Measurements from ENCODE around the gene KIF3B. TPM values are rescaled to one million over a fixed set of nuclear protein-coding genes. Genes with fewer than 3 reads are reported as not detected.

Gene KIF3B
- total RNA-seq, 2 experiments from 2014 or later = 25.4 to 25.7 TPM

DNA sequence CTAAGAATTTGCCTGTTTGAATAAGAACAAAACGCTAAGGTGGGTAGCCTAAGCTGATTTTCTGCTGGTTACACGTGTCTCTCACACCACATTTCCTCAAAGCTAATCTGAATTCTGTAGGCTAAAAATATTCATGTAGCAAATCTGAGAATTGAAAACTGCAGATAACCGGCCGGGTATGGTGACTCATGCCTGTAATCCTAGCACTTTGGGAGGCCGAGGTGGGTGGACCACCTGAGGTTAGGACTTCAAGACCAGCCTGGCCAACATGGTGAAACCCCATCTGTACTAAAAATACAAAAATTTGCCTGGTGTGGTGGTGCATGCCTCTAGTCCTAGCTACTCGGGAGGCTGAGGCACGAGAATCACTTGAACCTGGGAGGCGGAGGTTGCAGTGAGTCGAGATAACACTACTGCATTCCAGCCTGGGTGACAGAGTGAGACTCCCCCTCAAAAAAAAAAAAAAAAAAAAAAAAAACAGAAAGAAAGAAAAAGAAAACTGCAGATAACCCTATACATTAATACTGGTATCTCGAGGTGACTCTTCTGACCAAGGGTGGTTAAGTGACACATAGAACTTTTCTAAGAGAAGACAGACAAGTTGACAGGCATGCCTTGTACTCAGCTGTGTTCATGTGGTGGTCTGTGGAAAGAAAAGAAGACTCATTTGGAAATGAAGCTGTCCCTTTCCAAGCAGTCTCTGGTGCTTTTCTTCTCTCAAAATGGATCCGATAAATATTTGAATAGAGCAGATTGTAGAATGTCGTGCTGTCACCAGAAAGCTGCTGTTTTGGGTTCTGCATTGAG lies 55.9 kb downstream of the KIF3B start:
- TF ChIP-seq, protein P1, sequence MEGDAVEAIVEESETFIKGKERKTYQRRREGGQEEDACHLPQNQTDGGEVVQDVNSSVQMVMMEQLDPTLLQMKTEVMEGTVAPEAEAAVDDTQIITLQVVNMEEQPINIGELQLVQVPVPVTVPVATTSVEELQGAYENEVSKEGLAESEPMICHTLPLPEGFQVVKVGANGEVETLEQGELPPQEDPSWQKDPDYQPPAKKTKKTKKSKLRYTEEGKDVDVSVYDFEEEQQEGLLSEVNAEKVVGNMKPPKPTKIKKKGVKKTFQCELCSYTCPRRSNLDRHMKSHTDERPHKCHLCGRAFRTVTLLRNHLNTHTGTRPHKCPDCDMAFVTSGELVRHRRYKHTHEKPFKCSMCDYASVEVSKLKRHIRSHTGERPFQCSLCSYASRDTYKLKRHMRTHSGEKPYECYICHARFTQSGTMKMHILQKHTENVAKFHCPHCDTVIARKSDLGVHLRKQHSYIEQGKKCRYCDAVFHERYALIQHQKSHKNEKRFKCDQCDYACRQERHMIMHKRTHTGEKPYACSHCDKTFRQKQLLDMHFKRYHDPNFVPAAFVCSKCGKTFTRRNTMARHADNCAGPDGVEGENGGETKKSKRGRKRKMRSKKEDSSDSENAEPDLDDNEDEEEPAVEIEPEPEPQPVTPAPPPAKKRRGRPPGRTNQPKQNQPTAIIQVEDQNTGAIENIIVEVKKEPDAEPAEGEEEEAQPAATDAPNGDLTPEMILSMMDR (IDR thresholded peaks at IDR 0.05) = no peak
- peak overlapping the region; percentile 18 for H3K4me3 Mint-ChIP-seq
- H3K27ac Mint-ChIP-seq = peak overlapping the region; percentile 90
- H3K9me3 Mint-ChIP-seq = no peaks in the 10 kb centered on the region
- peaks cover 45% of the 10 kb centered on the region for H3K36me3 Mint-ChIP-seq (ENCODE audit: low read depth)
- peaks cover 47% of the 10 kb centered on the region for H3K4me1 Mint-ChIP-seq (ENCODE audit: low read depth)
- DNase-seq = peak; percentile 73
- ChIA-PET POLR2A (interaction anchor here (0.6 to 2.8 kb wide), 16 partner anchors 8 to 566 kb away, joined by 3 to 15 read pairs (median 4); partner anchors contain the start of gene ASXL1), CTCF (interaction anchor here (0.8 to 1.3 kb wide), 2 partner anchors 28 to 29 kb away, joined by 3 read pairs; no protein-coding TSS in a partner anchor)
- no peaks in the 10 kb centered on the region for H3K27me3 Mint-ChIP-seq
- peak; percentile 84 for ATAC-seq
- intact Hi-C loops (cut with micrococcal nuclease) = loop anchor here (5.0 kb wide), 1 partner anchor 46 kb away; no protein-coding TSS in a partner anchor

DNA sequence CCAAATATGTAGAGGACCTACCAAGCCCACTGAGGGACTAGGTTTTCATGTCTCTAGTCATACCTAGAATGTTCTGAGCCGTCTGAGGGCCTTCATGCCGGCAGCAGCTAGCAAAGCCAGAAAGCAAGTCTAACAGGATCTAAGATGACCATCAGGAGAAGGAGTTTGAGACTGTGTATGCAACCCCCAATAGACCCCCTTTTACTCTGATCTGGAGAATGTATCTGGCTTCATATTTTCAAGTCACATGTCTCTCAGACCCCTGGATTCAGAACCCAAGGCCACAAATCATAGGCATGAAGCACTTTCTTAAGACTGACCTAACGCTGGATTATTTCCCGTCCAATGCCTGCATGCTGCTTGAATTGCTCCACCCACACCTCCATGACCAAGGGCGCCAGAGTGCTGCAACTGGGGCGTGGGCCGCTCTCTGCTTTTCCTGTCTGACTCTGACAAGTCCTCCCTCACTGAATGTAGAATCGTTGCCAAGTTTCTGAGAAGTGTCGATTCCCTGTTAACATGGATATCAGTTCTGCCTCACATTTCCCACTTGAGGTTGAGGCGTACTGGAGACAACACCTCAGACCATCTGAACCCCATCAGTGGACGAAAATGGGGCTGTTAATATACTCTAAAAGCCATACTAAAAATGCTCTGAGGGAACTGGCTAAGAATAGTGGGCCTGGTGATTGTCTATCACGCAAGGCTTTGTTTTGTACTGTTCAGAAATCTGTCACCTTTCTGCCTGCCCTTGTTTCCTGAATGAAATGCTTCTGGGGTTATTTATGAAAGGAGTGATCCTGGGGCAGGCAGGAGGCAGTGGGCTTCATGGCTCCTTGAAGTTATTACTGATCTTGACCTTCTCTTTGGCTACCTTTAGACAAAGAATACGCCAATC lies 56.8 kb downstream of the KIF3B start:
- CTCF ChIA-PET = interaction anchor here (1.3 kb wide), 1 partner anchor 29 kb away, joined by 3 read pairs; no protein-coding TSS in a partner anchor
- Mint-ChIP-seq H3K36me3 (ENCODE audit: low read depth) (peaks cover 43% of the 10 kb centered on the region), H3K4me1 (ENCODE audit: low read depth) (peaks cover 47% of the 10 kb centered on the region), H3K4me3 (peak overlapping the region; percentile 17), H3K27me3 (no peaks in the 10 kb centered on the region), H3K9me3 (no peaks in the 10 kb centered on the region), H3K27ac (peak overlapping the region; percentile 90)
- TF ChIP-seq, protein P1 (IDR thresholded peaks at IDR 0.05) = no peak
- POLR2A ChIA-PET = interaction anchor here (0.6 to 2.8 kb wide), 13 partner anchors 9 to 567 kb away, joined by 3 to 15 read pairs (median 4); partner anchors contain the start of gene ASXL1
- intact Hi-C loops (cut with micrococcal nuclease) = loop anchor here (5.0 kb wide), 1 partner anchor 47 kb away; no protein-coding TSS in a partner anchor
- DNase-seq (peak; percentile 68), ATAC-seq (peak; percentile 38)

DNA sequence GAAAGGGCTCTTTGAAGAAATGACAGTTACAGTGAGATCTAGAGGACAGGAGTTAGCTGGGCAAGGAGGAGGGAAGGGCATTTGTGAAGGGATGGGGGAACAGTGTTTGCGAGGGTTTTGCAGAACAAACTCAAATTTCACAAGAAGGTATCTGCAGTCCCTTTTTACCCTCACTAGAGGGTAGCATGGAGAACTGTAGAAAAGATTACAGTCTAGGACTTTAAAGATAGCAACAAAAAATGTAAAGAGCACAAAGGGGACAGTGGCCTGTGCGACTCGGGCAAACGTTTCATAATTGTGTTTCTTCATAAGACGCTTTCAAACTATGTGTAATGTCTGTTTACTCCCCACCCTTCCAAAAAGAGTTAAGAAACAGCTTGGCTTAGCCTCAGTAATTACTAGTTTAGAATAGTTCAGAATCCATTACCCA lies 59.5 kb downstream of the KIF3B start:
- ChIA-PET CTCF (interaction anchor here (0.8 to 2.2 kb wide), 7 partner anchors 8 to 52 kb away, joined by 3 to 10 read pairs (median 5); no protein-coding TSS in a partner anchor), POLR2A (interaction anchor here (0.6 to 1.5 kb wide), 5 partner anchors 11 to 113 kb away, joined by 3 to 5 read pairs (median 3); partner anchors contain the start of gene ASXL1)
- Mint-ChIP-seq H3K9me3 (no peaks in the 10 kb centered on the region), H3K4me3 (no peak overlapping the region), H3K27ac (peak overlapping the region; percentile 65), H3K27me3 (no peaks in the 10 kb centered on the region), H3K36me3 (ENCODE audit: low read depth) (peaks cover 32% of the 10 kb centered on the region), H3K4me1 (ENCODE audit: low read depth) (peaks cover 40% of the 10 kb centered on the region)
- intact Hi-C loops (cut with micrococcal nuclease) = no loop called here
- ATAC-seq (no peak), DNase-seq (no peak)
- TF ChIP-seq, protein P1 (IDR thresholded peaks at IDR 0.05) = peak; percentile 67

DNA sequence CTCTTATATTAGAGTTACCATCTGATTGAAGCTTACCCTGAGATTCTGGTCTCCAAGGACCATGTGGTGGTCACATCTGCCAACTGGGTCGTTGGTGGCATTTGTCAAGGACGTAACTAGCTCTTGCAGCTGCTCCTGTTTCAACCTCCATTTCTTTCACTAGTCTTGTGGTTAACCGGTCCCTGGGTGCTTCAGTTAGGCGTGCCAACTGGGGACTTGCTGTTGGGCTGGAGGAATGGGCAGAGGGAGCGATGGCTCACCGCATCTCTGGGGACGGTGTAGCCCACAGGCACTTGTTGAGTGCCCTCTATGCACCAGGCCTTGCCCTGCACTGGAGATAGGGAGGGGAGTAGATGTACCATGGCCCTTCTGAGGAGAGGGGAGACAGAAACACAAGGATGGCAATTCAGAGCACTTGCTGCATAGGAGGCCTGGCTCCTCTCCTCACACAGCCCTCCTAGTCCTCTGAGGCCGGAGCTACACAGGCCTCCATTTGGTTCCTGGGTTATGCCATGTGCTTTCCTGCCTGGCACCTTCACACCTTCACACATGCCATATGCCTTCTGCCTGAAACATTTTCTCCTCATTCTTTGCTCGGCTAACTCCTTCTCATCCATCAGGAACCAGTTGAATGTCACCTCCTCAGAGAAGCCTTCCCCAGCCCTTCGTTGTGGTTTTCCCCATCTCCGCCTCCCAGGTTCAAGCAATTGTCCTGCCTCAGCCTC lies 60.6 kb downstream of the KIF3B start:
- Mint-ChIP-seq H3K4me1 (ENCODE audit: low read depth) (peaks cover 33% of the 10 kb centered on the region), H3K27ac (no peak overlapping the region), H3K36me3 (ENCODE audit: low read depth) (peaks cover 26% of the 10 kb centered on the region), H3K9me3 (no peaks in the 10 kb centered on the region), H3K4me3 (no peak overlapping the region), H3K27me3 (no peaks in the 10 kb centered on the region)
- CTCF ChIA-PET = interaction anchor here (1.7 to 2.2 kb wide), 3 partner anchors 8 to 22 kb away, joined by 5 to 10 read pairs (median 5); no protein-coding TSS in a partner anchor
- POLR2A ChIA-PET = interaction anchor here (0.9 to 1.3 kb wide), 3 partner anchors 10 to 115 kb away, joined by 3 to 5 read pairs (median 3); partner anchors contain the start of gene ASXL1
- TF ChIP-seq, protein P1 (IDR thresholded peaks at IDR 0.05) = no peak
- intact Hi-C loops (cut with micrococcal nuclease) = no loop called here
- no peak for DNase-seq
- no peak for ATAC-seq
